HEK293 (cell line): ENCODE data around the gene IL1RAPL1.

ENCODE experiments used
- CTCF ChIA-PET: fragments of 350-600 bp; formaldehyde crosslinking; extraction: SDS; loops from one replicate; lab custom pipeline; 2021; ENCODE audit warnings: antibody characterized with exemption; lab: Yijun Ruan, JAX
- POLR2A ChIA-PET: fragments of 300-600 bp; formaldehyde crosslinking; extraction: SDS; loops from one replicate; lab custom pipeline; 2020; ENCODE audit warnings: antibody characterized with exemption, inconsistent platforms; lab: Yijun Ruan, JAX
- H3K27ac ChIP-seq: fragments of 200-500 bp; sonication (Bioruptor generic); 2 replicates; pipeline ENCODE4 v1.5.1; 2014; ENCODE audit warnings: low read depth, low read length, control low read depth, inconsistent platforms; ENCODE audit errors: extremely low read depth
- H3K36me3 ChIP-seq, 2 experiments: fragments of 200-500 bp in 1 of 2; sonication (Bioruptor generic) in 1 of 2; 1 replicate in 1 of 2; 2 replicates in 1 of 2; pipeline ENCODE4 v1.5.1; 2014 to 2017; ENCODE audit warnings: inconsistent platforms in 2 of 2, low read length in 2 of 2; ENCODE audit not compliant: control insufficient read depth in 2 of 2, insufficient read depth in 1 of 2
- H3K4me1 ChIP-seq: fragments of 200-500 bp; sonication (Bioruptor generic); 2 replicates; pipeline ENCODE4 v1.5.1; 2014; ENCODE audit warnings: mild to moderate bottlenecking, low read length, inconsistent platforms; ENCODE audit not compliant: control insufficient read depth, insufficient read depth
- H3K4me3 ChIP-seq: 2 replicates; pipeline ENCODE4 v1.5.1; 2011; ENCODE audit warnings: low read depth, mild to moderate bottlenecking, control low read depth, low read length, moderate library complexity
- H3K9me3 ChIP-seq: fragments of 200-500 bp; sonication (Bioruptor generic); 2 replicates; pipeline ENCODE4 v1.5.1; 2014; ENCODE audit warnings: low read depth, low read length, inconsistent platforms; ENCODE audit not compliant: control insufficient read depth, insufficient read depth
- HOXA7 ChIP-seq: sonication (generic); formaldehyde crosslinking; IDR thresholded peaks from 2 replicates; pipeline ENCODE4 v1.8.1; 2022; ENCODE audit warnings: missing genetic modification reagents, borderline replicate concordance
- KLF1 ChIP-seq: fragments of 450-650 bp; formaldehyde crosslinking; IDR thresholded peaks from 2 replicates; pipeline ENCODE4 v1.5.1; 2016; ENCODE audit warnings: missing biosample characterization, missing genetic modification characterization
- KLF7 ChIP-seq: fragments of 450-650 bp; formaldehyde crosslinking; IDR thresholded peaks from 2 replicates; pipeline ENCODE4 v1.5.1; 2016; ENCODE audit warnings: missing biosample characterization, missing genetic modification characterization, borderline replicate concordance
- ZBTB21 ChIP-seq: fragments of 450-650 bp; formaldehyde crosslinking; IDR thresholded peaks from 2 replicates; pipeline ENCODE4 v1.5.1; 2017; ENCODE audit warnings: missing biosample characterization, missing genetic modification characterization
- ZFP37 ChIP-seq: fragments of 450-650 bp; formaldehyde crosslinking; IDR thresholded peaks from 2 replicates; pipeline ENCODE4 v1.5.1; 2016; ENCODE audit warnings: missing biosample characterization, missing genetic modification characterization
- ZNF121 ChIP-seq: fragments of 450-650 bp; formaldehyde crosslinking; IDR thresholded peaks from 2 replicates; pipeline ENCODE4 v1.5.1; 2016; ENCODE audit warnings: missing biosample characterization, missing genetic modification characterization
- ZNF2 ChIP-seq: fragments of 450-650 bp; formaldehyde crosslinking; IDR thresholded peaks from 2 replicates; pipeline ENCODE4 v1.5.1; 2016; ENCODE audit warnings: missing biosample characterization, missing genetic modification characterization
- ZNF23 ChIP-seq: fragments of 450-650 bp; formaldehyde crosslinking; IDR thresholded peaks from 2 replicates; pipeline ENCODE4 v1.5.1; 2016; ENCODE audit warnings: missing biosample characterization, missing genetic modification characterization, borderline replicate concordance
- ZNF24 ChIP-seq: fragments of 450-650 bp; formaldehyde crosslinking; IDR thresholded peaks from 2 replicates; pipeline ENCODE4 v1.5.1; 2016; ENCODE audit warnings: missing biosample characterization, missing genetic modification characterization
- ZNF37A ChIP-seq: fragments of 450-650 bp; IDR thresholded peaks from 2 replicates; pipeline ENCODE4 v1.5.1; 2018; ENCODE audit warnings: missing biosample characterization, missing genetic modification characterization
- ZNF394 ChIP-seq: fragments of 450-650 bp; formaldehyde crosslinking; IDR thresholded peaks from 2 replicates; pipeline ENCODE4 v1.5.1; 2016; ENCODE audit warnings: missing biosample characterization, missing genetic modification characterization, mild to moderate bottlenecking, moderate library complexity, borderline replicate concordance
- ZNF555 ChIP-seq: fragments of 450-650 bp; formaldehyde crosslinking; conservative IDR thresholded peaks from 2 replicates; pipeline ENCODE4 v1.5.1; 2017; ENCODE audit warnings: missing biosample characterization, mild to moderate bottlenecking, missing genetic modification characterization, inconsistent platforms
- ZNF560 ChIP-seq: fragments of 450-650 bp; formaldehyde crosslinking; IDR thresholded peaks from 2 replicates; pipeline ENCODE4 v1.5.1; 2017; ENCODE audit warnings: missing biosample characterization, missing genetic modification characterization, borderline replicate concordance
- TF ChIP-seq, protein P1 (sequence below): sonication (generic); formaldehyde crosslinking; IDR thresholded peaks from 2 replicates; pipeline ENCODE4 v1.8.1; 2022; ENCODE audit warnings: mild to moderate bottlenecking, moderate library complexity, missing genetic modification reagents
- TF ChIP-seq, protein P2 (sequence below): fragments of 450-650 bp; formaldehyde crosslinking; conservative IDR thresholded peaks from 2 replicates; pipeline ENCODE4 v1.5.1; 2016; ENCODE audit warnings: low read depth, missing biosample characterization, missing genetic modification characterization
- TF ChIP-seq, protein P3 (sequence below): fragments of 450-650 bp; formaldehyde crosslinking; IDR thresholded peaks from 2 replicates; pipeline ENCODE4; 2016; ENCODE audit warnings: missing biosample characterization, missing genetic modification characterization
- TF ChIP-seq, protein P4 (sequence below): fragments of 450-650 bp; formaldehyde crosslinking; IDR thresholded peaks from 2 replicates; pipeline ENCODE4 v1.5.1; 2016; ENCODE audit warnings: missing biosample characterization, missing genetic modification characterization

The IL1RAPL1 gene

DNA sequence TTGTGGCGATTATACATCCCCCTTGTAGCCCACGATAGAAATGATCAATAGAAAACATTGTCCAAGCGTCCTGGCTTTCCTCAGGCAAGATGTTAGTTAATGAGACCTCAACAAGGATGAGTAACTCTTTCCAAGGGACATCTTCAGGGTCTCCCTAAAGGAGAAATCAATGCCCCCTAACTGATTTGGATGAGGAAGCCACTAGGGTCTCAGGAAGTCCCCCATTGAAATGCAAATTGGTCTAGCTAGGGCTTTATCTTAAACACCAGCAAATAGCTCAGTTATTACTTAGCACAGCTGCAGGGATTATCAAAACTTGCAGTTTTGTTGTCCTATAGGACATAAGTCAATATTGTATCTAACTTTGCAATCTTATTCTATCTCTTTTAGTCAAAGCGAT is 721.5 kb downstream of the IL1RAPL1 start:
- no peaks in the 10 kb centered on the region for H3K36me3 ChIP-seq
- TF ChIP-seq HOXA7 (CRISPR knock-in tag) (no peak), ZFP37 (no peak), ZNF24 (tag by site-specific recombination) (no peak), KLF1 (tag by site-specific recombination) (no peak), ZNF121 (tag by site-specific recombination) (no peak), ZNF23 (no peak), ZNF555 (tag by site-specific recombination) (no peak), ZBTB21 (tag by site-specific recombination) (no peak)
- TF ChIP-seq, protein P1, sequence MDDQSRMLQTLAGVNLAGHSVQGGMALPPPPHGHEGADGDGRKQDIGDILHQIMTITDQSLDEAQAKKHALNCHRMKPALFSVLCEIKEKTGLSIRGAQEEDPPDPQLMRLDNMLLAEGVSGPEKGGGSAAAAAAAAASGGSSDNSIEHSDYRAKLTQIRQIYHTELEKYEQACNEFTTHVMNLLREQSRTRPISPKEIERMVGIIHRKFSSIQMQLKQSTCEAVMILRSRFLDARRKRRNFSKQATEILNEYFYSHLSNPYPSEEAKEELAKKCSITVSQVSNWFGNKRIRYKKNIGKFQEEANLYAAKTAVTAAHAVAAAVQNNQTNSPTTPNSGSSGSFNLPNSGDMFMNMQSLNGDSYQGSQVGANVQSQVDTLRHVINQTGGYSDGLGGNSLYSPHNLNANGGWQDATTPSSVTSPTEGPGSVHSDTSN, result no peak
- TF ChIP-seq, protein P2, sequence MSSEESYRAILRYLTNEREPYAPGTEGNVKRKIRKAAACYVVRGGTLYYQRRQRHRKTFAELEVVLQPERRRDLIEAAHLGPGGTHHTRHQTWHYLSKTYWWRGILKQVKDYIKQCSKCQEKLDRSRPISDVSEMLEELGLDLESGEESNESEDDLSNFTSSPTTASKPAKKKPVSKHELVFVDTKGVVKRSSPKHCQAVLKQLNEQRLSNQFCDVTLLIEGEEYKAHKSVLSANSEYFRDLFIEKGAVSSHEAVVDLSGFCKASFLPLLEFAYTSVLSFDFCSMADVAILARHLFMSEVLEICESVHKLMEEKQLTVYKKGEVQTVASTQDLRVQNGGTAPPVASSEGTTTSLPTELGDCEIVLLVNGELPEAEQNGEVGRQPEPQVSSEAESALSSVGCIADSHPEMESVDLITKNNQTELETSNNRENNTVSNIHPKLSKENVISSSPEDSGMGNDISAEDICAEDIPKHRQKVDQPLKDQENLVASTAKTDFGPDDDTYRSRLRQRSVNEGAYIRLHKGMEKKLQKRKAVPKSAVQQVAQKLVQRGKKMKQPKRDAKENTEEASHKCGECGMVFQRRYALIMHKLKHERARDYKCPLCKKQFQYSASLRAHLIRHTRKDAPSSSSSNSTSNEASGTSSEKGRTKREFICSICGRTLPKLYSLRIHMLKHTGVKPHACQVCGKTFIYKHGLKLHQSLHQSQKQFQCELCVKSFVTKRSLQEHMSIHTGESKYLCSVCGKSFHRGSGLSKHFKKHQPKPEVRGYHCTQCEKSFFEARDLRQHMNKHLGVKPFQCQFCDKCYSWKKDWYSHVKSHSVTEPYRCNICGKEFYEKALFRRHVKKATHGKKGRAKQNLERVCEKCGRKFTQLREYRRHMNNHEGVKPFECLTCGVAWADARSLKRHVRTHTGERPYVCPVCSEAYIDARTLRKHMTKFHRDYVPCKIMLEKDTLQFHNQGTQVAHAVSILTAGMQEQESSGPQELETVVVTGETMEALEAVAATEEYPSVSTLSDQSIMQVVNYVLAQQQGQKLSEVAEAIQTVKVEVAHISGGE (tag by site-specific recombination), result no peak
- TF ChIP-seq, protein P3, sequence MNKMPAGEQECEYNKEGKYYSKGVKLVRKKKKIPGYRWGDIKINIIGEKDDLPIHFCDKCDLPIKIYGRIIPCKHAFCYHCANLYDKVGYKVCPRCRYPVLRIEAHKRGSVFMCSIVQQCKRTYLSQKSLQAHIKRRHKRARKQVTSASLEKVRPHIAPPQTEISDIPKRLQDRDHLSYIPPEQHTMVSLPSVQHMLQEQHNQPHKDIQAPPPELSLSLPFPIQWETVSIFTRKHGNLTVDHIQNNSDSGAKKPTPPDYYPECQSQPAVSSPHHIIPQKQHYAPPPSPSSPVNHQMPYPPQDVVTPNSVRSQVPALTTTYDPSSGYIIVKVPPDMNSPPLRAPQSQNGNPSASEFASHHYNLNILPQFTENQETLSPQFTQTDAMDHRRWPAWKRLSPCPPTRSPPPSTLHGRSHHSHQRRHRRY, result no peak
- CTCF ChIA-PET, result no interaction called here
- no peaks in the 10 kb centered on the region for H3K4me1 ChIP-seq
- no peak overlapping the region for H3K27ac ChIP-seq
- POLR2A ChIA-PET, result no interaction called here
- no peak overlapping the region for H3K4me3 ChIP-seq
- no peaks in the 10 kb centered on the region; the same call in 1 of the 2 replicates for H3K9me3 ChIP-seq

DNA sequence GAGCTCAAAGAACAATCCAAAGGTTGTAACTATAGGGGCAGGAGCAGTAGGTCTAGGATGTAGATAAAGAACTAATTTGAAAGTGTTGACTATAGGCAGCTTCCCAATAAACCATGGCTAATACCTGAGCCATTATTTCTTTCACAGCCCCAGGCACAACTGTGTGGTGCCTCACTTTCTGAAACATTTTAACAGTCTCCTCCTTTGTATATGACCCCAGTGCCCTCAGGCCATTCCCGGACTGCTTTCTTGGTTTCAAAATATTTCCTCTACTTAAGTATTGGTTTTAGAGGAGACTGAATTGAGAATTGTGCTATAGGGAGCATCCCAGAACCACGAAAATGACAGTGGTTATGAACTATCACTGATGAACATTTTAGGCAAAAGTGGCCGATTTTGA is 728.7 kb downstream of the IL1RAPL1 start:
- TF ChIP-seq, protein P4, sequence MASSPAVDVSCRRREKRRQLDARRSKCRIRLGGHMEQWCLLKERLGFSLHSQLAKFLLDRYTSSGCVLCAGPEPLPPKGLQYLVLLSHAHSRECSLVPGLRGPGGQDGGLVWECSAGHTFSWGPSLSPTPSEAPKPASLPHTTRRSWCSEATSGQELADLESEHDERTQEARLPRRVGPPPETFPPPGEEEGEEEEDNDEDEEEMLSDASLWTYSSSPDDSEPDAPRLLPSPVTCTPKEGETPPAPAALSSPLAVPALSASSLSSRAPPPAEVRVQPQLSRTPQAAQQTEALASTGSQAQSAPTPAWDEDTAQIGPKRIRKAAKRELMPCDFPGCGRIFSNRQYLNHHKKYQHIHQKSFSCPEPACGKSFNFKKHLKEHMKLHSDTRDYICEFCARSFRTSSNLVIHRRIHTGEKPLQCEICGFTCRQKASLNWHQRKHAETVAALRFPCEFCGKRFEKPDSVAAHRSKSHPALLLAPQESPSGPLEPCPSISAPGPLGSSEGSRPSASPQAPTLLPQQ (tag by site-specific recombination), result no peak
- TF ChIP-seq KLF7 (tag by site-specific recombination) (no peak), ZNF394 (tag by site-specific recombination) (no peak), ZNF37A (tag by site-specific recombination) (no peak), ZNF560 (tag by site-specific recombination) (no peak), ZNF2 (no peak)
- TF ChIP-seq, all 188 proteins: peak for 0
- Histone ChIP-seq H3K4me3 (no peak overlapping the region), H3K4me1 (no peaks in the 10 kb centered on the region), H3K36me3 (no peaks in the 10 kb centered on the region), H3K27ac (no peak overlapping the region), H3K9me3 (no peaks in the 10 kb centered on the region)
- ChIA-PET POLR2A (no interaction called here), CTCF (no interaction called here)
